Liver (tissue), 9 donors: ENCODE measurements around the gene THSD4. TPM values are rescaled to one million over a fixed set of nuclear protein-coding genes. Genes with fewer than 3 reads are reported as not detected.

Experiments
- DNase-seq: peaks from one replicate; pipeline ENCODE4 v3.0.0-alpha.2; 2017; ENCODE audit warnings: low spot score
- H3K27ac ChIP-seq, 2 donors: one replicate each; pipeline ENCODE4 v1.7.0; 2013; ENCODE audit warnings: inconsistent platforms in 2 of 2, low read length in 2 of 2, control low read depth in 1 of 2, low read depth in 1 of 2, mild to moderate bottlenecking in 1 of 2
- H3K27me3 ChIP-seq, 4 donors: one replicate each; pipeline versions ENCODE4 v1.6.1 to v1.7.0; 2013; ENCODE audit warnings: low read length in 3 of 4, inconsistent platforms in 1 of 4, mild to moderate bottlenecking in 1 of 4, moderate library complexity in 1 of 4; ENCODE audit not compliant: control insufficient read depth in 4 of 4, insufficient read depth in 4 of 4
- H3K36me3 ChIP-seq, 4 donors: one replicate each; pipeline versions ENCODE4 v1.6.1 to v1.7.0; 2013; ENCODE audit warnings: low read length in 3 of 4, mild to moderate bottlenecking in 3 of 4, low read depth in 1 of 4, moderate library complexity in 1 of 4; ENCODE audit not compliant: control insufficient read depth in 4 of 4, insufficient read depth in 3 of 4
- H3K4me1 ChIP-seq, 4 donors: one replicate each; pipeline versions ENCODE4 v1.6.1 to v1.7.0; 2013; ENCODE audit warnings: low read length in 3 of 4, mild to moderate bottlenecking in 3 of 4, moderate library complexity in 1 of 4; ENCODE audit not compliant: control insufficient read depth in 4 of 4, insufficient read depth in 4 of 4
- H3K4me3 ChIP-seq, 3 donors: one replicate each; pipeline versions ENCODE4 v1.6.1 to v1.7.0; 2013; ENCODE audit warnings: low read length in 3 of 3, control low read depth in 1 of 3, low read depth in 1 of 3, mild to moderate bottlenecking in 1 of 3
- H3K9ac ChIP-seq, 2 donors: one replicate each; pipeline ENCODE4 v1.7.0; 2013; ENCODE audit warnings: low read length in 2 of 2, mild to moderate bottlenecking in 2 of 2, moderate library complexity in 2 of 2, control low read depth in 1 of 2, low read depth in 1 of 2
- H3K9me3 ChIP-seq, 4 donors: one replicate each; pipeline versions ENCODE4 v1.6.1 to v1.7.0; 2013; ENCODE audit warnings: low read length in 3 of 4; ENCODE audit not compliant: control insufficient read depth in 4 of 4
- ATF3 ChIP-seq: IDR thresholded peaks from 2 replicates; pipeline ENCODE4 v1.6.1; 2016; ENCODE audit warnings: antibody characterized with exemption
- CTCF ChIP-seq: fragments of 150-350 bp; IDR thresholded peaks from 2 replicates; pipeline ENCODE4 v1.5.1; 2017; ENCODE audit warnings: improper control_type of control experiment, low read depth, low read length; ENCODE audit not compliant: missing input control
- EGR1 ChIP-seq, 2 donors: IDR thresholded peaks; 2 replicates each; pipeline ENCODE4 v1.6.1; 2016 to 2018; ENCODE audit warnings: antibody characterized with exemption in 2 of 2, low read depth in 2 of 2
- FOXA1 ChIP-seq: IDR thresholded peaks from 2 replicates; pipeline ENCODE4 v1.6.1; 2016; ENCODE audit warnings: antibody characterized with exemption
- FOXA2 ChIP-seq: IDR thresholded peaks from 2 replicates; pipeline ENCODE4 v1.6.1; 2016; ENCODE audit warnings: antibody characterized with exemption
- GABPA ChIP-seq, 2 donors: IDR thresholded peaks in 1 of 2; conservative IDR thresholded peaks in 1 of 2; 2 replicates each; pipeline ENCODE4 v1.6.1; 2016; ENCODE audit warnings: antibody characterized with exemption in 2 of 2, mild to moderate bottlenecking in 1 of 2, moderate library complexity in 1 of 2
- HNF4A ChIP-seq, 2 donors: conservative IDR thresholded peaks; 2 replicates each; pipeline ENCODE4 v1.6.1; 2016; ENCODE audit warnings: antibody characterized with exemption in 2 of 2, mild to moderate bottlenecking in 2 of 2
- JUND ChIP-seq, 2 donors: IDR thresholded peaks; 2 replicates each; pipeline ENCODE4 v1.6.1; 2016; ENCODE audit warnings: antibody characterized with exemption in 2 of 2
- NR2F2 ChIP-seq: IDR thresholded peaks from 2 replicates; pipeline ENCODE4 v1.6.1; 2016; ENCODE audit warnings: antibody characterized with exemption
- RAD21 ChIP-seq, 2 donors: IDR thresholded peaks; 2 replicates each; pipeline ENCODE4 v1.6.1; 2016; ENCODE audit warnings: antibody characterized with exemption in 2 of 2, mild to moderate bottlenecking in 2 of 2
- RXRA ChIP-seq, 2 donors: IDR thresholded peaks; 2 replicates each; pipeline ENCODE4 v1.6.1; 2017 to 2018; ENCODE audit warnings: antibody characterized with exemption in 2 of 2, mild to moderate bottlenecking in 1 of 2
- TAF1 ChIP-seq: conservative IDR thresholded peaks from 2 replicates; pipeline ENCODE4 v1.6.1; 2016; ENCODE audit warnings: antibody characterized with exemption, mild to moderate bottlenecking
- WGBS: extraction: QIAGEN DNeasy Blood & Tissue Kit; methylation state at CpG from one replicate; pipeline ENCODE4 v1.1.7; 2013; 5-methylcytosine and 5-hydroxymethylcytosine counted together
- polyA plus RNA-seq, 2 donors: library from polyadenylated mRNA; stranded (reverse) in 1 of 2; unstranded in 1 of 2; fragments of 200-250 nt in 1 of 2; fragments of >200 nt in 1 of 2; fragmentation: Nextera tagmentation in 1 of 2; extraction: Ambion mirVana in 1 of 2; gene quantifications; one replicate each; pipeline versions ENCODE4 v1.2.1 to v1.2.3, GENCODE V29; 2013 to 2015
- total RNA-seq, 2 donors: library from RNA; depleted of rRNA; stranded (reverse); fragments of >200 nt; gene quantifications; one replicate each; pipeline ENCODE4 v1.2.3, GENCODE V29; 2014
- TF ChIP-seq, protein P1 (sequence below): IDR thresholded peaks from 2 replicates; pipeline ENCODE4 v1.6.1; 2016; ENCODE audit warnings: antibody characterized with exemption
- TF ChIP-seq, protein P2 (sequence below): IDR thresholded peaks from 2 replicates; pipeline ENCODE4 v1.6.1; 2016; ENCODE audit warnings: antibody characterized with exemption, mild to moderate bottlenecking
- donor health status: healthy.
- donor health status: healthy.
- donor health status: healthy.
- donor health status: healthy.
- donor health status: healthy.

Gene THSD4
- total and polyA plus RNA-seq, 4 donors = 0.23 to 11.5 (median 1.9) TPM

GRCh38 chr15:71627604-71628003, 512.3 kb downstream of the THSD4 start (continued):
- TF ChIP-seq, protein P1, sequence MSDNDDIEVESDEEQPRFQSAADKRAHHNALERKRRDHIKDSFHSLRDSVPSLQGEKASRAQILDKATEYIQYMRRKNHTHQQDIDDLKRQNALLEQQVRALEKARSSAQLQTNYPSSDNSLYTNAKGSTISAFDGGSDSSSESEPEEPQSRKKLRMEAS = no peak
- TF ChIP-seq FOXA2 = no peak

DNA sequence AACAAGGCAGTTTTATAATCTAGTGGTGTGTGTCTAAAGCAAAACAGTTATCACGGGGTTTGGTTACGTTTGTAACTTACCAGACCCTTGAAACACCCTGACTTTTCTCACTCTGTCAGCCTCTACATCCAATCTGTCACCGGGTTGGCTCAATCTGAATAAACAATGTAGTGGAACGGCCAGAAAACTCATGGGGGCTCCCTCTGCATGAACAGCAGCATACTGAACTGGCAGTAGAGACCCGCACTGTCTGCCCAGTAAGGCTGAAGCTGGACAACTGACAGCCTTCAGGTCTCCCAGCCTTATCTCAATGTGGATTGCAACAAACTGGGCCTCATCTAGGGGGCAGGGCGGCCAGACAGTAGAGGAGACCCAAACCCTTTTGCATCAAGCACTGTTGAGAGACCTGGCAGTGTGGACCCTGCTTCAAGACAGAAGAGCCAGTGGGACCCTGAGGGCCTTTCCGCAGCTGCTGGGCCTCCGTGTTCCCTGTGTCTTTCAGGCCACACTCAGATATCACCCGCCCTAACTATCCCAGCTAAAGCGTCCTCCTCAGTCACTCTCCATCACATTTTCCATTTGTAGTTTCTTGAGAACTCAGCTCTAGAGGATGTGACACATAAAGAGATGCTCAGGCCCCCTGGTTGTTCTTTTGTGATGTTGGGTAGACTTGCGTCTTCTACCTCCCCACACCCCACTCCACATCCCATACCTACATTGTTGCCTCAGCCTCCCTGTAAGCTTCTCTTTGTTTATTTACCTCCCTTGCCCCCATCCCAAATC, 513.9 kb downstream of the THSD4 start:
- TF ChIP-seq RXRA (IDR thresholded peaks at IDR 0.05) (no peak), GABPA (IDR thresholded peaks at IDR 0.05 in 1 of 2, conservative IDR thresholded peaks at IDR 0.05 in 1 of 2) (no peak), CTCF (no peak), FOXA1 (no peak), HNF4A (conservative IDR thresholded peaks at IDR 0.05) (no peak), FOXA2 (no peak), EGR1 (IDR thresholded peaks at IDR 0.05; ENCODE audit: low read depth in 2 of 2) (no peak), JUND (IDR thresholded peaks at IDR 0.05) (no peak), TAF1 (no peak), RAD21 (IDR thresholded peaks at IDR 0.05) (no peak), NR2F2 (no peak), ATF3 (no peak)
- TF ChIP-seq, protein P2, sequence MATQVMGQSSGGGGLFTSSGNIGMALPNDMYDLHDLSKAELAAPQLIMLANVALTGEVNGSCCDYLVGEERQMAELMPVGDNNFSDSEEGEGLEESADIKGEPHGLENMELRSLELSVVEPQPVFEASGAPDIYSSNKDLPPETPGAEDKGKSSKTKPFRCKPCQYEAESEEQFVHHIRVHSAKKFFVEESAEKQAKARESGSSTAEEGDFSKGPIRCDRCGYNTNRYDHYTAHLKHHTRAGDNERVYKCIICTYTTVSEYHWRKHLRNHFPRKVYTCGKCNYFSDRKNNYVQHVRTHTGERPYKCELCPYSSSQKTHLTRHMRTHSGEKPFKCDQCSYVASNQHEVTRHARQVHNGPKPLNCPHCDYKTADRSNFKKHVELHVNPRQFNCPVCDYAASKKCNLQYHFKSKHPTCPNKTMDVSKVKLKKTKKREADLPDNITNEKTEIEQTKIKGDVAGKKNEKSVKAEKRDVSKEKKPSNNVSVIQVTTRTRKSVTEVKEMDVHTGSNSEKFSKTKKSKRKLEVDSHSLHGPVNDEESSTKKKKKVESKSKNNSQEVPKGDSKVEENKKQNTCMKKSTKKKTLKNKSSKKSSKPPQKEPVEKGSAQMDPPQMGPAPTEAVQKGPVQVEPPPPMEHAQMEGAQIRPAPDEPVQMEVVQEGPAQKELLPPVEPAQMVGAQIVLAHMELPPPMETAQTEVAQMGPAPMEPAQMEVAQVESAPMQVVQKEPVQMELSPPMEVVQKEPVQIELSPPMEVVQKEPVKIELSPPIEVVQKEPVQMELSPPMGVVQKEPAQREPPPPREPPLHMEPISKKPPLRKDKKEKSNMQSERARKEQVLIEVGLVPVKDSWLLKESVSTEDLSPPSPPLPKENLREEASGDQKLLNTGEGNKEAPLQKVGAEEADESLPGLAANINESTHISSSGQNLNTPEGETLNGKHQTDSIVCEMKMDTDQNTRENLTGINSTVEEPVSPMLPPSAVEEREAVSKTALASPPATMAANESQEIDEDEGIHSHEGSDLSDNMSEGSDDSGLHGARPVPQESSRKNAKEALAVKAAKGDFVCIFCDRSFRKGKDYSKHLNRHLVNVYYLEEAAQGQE = no peak
- TF ChIP-seq, protein P1 = no peak
- H3K9ac ChIP-seq = no peak overlapping the region
- no peak overlapping the region for H3K4me3 ChIP-seq
- no peaks in the 10 kb centered on the region for H3K4me1 ChIP-seq
- no peak for DNase-seq
- H3K9me3 ChIP-seq = no peaks in the 10 kb centered on the region
- no peaks in the 10 kb centered on the region for H3K36me3 ChIP-seq
- H3K27ac ChIP-seq = no peak overlapping the region
- 88% methylated on average over 11 of the region's 11 CpGs for WGBS
- H3K27me3 ChIP-seq = no peaks in the 10 kb centered on the region
